Measurements from ENCODE around the gene HLA-DMB.

Gene HLA-DMB

GRCh38 chr6:32886681-32887383, 54.0 kb downstream of the HLA-DMB start:
- no peak for TF ChIP-seq ZNF274 (IDR thresholded peaks at IDR 0.05; ENCODE audit: low read depth, low read length)
- H3K4me3 ChIP-seq (ENCODE audit: low read length), result no peak overlapping the region

GRCh38 chr6:32885698-32886286, 55.0 kb downstream of the HLA-DMB start:
- no peak overlapping the region for H3K4me3 ChIP-seq (ENCODE audit: low read length)
- TF ChIP-seq ZNF274 (IDR thresholded peaks at IDR 0.05; ENCODE audit: low read depth, low read length), result no peak
